NCI-H345 (cell line): ENCODE measurements around the gene TJP1.

Source experiments
- DNase-seq: peaks from one replicate; lab custom pipeline; 2025; lab: John Stamatoyannopoulos, UW

TJP1 gene

DNA sequence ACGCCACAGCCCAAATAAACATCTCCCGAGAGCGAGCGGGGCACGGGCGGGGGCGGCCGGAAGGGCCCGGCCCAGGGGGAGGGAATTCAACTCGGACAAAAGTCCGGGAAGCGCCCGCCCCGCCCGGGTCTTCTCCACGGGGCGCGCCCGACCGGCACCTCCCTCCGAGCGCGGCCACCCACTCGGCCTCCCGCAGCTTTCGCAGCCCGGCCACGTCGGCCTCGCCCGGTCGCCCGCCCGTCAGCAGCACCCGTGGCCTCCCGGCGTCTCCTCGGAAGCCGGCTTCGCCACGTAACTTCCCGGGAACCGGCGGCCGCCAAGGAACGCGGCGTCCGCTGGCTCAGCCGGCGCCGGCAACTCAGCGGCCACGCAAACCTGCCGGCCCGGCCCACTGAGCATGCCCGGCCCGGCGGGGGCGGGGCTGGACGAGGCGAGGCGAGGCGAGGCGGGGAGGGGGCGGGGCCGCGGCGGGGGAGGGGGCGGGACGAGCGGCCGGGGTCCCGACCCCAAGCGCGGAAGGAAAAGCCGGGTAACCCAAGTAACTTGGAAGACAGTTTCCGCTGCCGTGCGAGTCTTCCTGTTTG, at the start of gene TJP1:
TSS of gene TJP1 (minus strand) at position 369 of the 584 bp plus-strand sequence. CDS start 440 bp downstream, outside the sequence.
- peak; percentile 76 for DNase-seq

GRCh38 chr15:29871401-29871800, 49.1 kb upstream of the TJP1 start:
- DNase-seq, result no peak

- peak; percentile 41 for DNase-seq
Observed at GRCh38 chr15:29870495-29871151, 48.4 kb upstream of the TJP1 start.

DNA sequence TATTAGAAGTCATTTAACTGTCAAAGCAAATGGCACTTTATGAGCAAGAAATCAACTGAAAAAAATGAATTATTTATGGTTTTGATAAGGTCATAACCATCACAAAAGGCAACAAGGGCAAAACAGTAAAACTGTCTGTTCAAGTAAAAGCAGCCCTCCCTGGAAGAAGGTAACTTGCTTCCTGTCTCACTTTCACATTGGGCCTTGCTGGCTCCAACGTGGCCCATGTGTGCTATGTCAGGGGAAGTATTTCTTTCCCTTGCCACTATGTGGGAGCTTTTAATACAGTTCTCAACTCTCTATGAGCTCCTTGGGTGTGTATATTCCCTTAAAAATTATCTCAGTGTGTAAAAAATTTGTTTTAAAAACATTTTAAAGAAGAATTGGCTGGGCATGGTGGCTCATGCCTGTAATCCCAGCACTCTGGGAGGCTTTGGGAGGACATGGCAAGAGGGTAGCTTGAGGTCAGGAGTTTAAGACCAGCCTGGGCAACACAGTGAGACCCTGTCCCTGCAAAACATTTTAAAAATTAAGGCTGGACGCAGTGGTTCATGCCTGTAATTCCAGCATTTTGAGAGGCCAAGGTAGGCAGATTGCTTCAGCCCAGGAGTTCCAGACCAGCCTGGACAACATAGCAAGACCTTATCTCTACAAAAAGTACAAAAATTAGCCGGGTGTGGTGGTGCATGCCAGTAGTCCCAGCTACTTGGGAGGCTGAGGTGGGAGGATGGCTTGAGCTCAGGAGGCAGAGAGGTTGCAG, 45.2 kb upstream of the TJP1 start:
- DNase-seq, result no peak

DNA sequence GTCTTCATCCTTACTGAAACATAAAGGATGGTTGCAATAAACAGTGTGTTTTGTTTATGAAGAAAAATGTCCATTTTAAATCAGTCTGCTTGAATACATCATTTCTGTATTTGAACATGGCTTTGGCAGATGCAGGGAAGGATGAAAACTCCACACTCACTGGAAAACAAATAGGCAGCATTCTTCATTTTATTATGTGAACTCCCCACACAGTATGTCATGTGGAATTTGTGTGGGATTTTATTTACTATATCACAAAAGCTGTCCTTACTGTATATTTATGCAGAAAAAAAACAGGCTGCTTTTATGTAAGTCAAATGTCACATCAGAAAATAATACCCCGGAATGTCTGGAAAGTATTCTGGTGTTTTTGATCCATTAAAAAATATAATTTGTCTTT, 44.1 kb upstream of the TJP1 start:
- no peak for DNase-seq

DNA sequence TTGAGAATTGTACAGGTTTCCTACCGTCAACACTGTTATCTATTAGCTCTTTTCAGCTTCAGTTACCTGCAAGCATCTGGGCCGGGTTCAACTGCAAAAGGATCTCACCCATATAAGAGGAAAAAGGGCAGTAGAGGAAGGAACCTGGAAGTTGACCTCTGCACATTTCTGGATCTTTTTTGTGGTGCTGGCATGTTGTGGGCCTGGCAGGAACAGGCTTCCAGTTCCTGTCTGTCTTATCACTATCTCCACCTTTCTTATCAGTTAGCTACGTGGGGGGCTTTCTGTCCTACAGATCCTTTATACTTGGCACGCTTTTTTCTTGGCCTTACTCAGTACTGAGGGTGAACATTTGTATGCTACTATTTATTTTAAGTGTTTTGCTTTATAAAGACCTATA, 42.2 kb upstream of the TJP1 start:
- DNase-seq, result no peak

DNA sequence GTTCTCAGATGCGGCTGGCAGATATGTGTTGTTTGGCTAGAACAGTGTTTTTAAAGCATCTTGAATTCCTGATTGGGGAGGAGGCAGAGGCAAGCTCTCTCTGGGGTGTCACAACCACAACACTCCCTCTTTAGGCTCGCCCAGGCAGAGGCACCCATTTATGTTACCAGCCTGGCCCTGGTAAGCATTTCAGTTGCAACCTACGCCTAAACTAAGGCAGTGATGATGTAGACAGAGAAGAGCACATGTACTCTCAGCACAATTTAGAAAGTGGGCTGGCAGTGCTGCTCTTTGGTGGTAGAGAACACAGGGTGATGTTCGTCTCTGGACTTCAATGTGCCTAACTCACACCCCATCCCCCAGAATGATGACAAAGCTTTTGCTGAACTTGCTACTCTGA, 41.2 kb upstream of the TJP1 start:
- DNase-seq, result no peak

DNA sequence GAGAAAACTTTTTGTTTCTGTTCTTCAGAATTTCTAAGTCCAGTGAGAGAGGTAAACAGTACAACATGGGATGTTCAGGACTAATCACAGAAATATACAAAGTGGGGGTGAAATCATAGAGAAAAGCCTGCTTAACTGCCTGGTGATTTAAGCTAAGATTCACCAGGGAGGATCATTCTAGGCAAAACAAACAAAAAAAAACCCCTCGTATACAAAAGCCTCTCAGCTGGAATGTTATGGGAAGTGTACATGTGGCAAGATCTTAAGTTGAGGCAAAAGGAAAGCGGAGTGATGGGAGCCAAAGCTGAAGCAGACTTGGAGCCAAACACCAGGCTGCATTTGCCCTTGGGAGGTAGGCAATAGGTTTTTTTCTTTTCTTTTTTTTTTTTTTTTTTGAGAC, 40.0 kb upstream of the TJP1 start:
- DNase-seq, result no peak

- no peak for DNase-seq
Observed at GRCh38 chr15:29860872-29861271, 38.6 kb upstream of the TJP1 start.

DNA sequence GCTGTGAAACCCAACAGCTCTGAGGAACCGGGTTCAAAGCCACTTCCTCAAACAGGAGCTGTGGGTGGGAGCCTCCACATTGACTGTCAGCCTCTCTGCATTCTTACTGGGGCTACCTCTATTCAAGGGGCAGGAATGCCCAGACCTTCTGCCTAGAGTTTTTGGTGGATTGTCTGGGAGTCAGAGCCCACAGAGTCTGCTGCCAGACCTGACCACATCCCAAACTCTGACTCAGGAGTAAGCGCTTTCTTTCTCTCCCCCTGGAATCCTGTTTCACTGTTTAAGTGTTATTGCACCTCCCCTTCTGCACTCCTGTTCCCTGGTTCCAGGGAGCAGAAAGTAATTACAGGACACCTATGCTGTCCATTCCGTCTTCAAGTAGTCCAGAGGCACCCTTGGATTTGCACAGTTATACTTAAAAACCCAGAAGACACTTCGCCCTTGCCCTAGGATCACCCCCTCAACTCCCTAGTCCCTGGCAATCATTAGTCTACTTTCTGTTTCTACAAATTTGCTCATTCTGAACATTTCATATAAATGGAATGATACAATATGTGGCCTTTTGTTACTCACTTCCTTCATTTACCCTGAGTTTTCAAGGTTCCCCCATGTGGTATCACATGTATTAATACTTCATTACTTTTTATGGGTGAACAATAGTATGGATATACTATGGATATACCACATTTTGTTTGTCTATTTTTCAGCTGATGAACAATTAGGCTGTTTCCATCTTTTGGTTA, 37.9 kb upstream of the TJP1 start:
- DNase-seq, result no peak

- no peak for DNase-seq
Observed at GRCh38 chr15:29859293-29859692, 37.0 kb upstream of the TJP1 start.

DNA sequence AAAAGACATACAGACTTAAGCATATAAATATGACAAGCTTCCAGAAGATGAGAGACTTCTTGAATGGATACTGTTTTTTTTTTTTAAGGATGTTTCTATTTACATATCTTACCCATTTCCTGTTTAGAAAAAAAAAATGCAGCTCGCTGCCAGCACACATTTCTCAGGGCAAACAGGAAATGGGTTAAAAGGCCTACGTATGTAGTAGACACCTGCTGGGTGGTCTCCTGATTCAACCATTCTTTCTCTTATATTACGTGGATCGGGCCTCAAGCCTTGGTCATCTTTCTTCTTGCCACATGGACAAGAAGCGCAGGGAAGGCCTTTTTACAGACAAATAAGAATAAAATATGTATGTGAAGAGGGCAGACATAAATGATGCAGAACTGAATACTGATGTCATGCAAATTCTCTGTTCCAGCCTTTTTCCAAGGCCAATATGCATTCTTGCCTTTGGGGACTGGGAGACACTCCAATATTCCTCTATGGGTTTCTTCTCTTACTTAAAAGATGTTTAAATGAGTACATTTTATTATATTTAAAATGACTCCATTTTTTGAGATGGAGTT, 35.0 kb upstream of the TJP1 start:
- DNase-seq, result no peak

GRCh38 chr15:29854413-29854812, 32.1 kb upstream of the TJP1 start:
- no peak for DNase-seq

- DNase-seq, result no peak
Observed at GRCh38 chr15:29853211-29853987, 31.1 kb upstream of the TJP1 start.

- no peak for DNase-seq
Observed at GRCh38 chr15:29852201-29852600, 29.9 kb upstream of the TJP1 start.

DNA sequence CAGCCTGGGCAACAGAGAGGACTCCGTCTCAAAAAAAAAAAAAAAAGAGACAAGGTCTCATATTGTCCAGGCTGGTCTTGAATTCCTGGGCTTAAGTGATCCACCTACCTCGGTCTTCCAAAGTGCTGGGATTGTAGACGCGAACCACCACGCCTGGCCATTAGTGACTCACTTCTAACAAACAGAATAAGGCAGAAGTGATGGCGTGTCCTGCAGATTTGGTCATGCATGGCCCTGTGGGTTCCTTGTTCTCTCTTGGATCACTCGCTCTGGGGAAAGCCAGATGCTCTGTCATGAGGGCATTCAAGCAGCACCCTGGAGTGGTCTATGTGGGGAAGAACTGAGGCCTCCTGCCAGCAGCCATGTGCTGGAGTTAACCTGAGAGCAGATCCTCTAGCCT, 27.4 kb upstream of the TJP1 start:
- DNase-seq, result no peak

GRCh38 chr15:29849218-29849617, 26.9 kb upstream of the TJP1 start:
- DNase-seq, result no peak

- no peak for DNase-seq
Observed at GRCh38 chr15:29844290-29844903, 22.1 kb upstream of the TJP1 start.

- no peak for DNase-seq
Observed at GRCh38 chr15:29842290-29842689, 20.0 kb upstream of the TJP1 start.

DNA sequence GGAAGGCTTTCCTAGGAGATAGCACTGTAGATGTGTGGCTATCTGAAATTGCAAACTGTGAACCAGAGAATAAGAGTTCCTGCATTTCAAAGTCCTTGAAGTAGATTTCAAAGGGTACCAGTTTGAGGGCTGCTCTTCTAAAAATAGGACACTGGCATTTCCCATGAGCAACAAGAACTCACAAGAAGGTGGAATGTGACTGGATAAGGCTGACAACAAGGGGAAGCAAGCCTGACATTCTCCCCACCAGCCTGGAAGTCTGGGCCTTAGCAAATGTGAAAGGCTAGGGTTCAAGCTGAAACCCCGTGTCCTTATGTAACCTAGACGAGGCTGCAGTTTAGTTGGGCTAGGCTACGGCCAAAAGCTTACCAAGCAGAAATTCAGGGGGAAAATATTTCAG, 18.7 kb upstream of the TJP1 start:
- DNase-seq, result no peak

DNA sequence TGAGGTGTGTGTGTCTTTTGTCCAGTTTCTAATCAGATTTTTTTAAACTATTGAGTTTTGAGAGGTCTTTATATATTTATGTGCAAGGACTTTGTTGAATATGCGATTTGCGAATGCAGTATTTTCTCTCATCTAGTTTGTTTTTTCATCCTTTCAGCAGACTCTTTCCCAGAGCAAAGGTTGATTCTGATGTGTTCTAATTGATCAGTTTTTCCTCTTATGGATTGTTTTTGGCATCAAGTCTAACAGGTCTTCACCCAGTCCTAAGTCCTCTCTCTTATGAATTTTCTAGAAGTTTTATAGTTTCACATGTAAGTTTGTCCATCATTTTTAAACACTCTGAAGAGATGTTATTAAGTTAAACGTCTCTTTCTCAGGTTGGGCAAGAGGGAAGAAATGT, 17.8 kb upstream of the TJP1 start:
- no peak for DNase-seq
